Measurements from ENCODE around the gene PKD1L1. TPM values are rescaled to one million over a fixed set of nuclear protein-coding genes. Genes with fewer than 3 reads are reported as not detected.

Gene PKD1L1
- total RNA-seq, 1 donor: under 0.01 TPM

DNA sequence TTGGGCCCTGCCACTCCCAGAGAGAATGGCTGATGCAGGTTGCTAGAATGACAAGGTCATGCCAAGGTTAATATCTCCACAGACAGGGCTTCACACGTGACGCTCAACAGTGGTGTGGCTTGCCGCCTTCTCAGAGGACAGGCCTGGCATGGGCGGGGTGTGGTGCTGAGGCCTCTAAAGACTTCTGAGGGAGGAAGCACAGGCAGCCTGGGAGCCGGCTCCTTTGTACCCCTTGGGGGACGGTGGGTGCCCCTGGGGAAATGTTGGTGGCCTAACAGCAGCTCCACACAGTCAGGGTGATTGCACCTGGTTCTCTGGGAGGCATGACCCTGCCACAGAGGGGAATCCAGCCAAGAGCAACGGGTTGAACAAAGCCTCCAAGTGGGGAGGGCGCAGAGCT is 115.1 kb downstream of the PKD1L1 start:
- DNase-seq (ENCODE audit: low read depth in 2 of 3, low spot score in 2 of 3): no peak

- DNase-seq (ENCODE audit: low read depth in 2 of 3, low spot score in 2 of 3): no peak
Measured at GRCh38 chr7:47832105-47832715, 116.1 kb downstream of the PKD1L1 start.

DNA sequence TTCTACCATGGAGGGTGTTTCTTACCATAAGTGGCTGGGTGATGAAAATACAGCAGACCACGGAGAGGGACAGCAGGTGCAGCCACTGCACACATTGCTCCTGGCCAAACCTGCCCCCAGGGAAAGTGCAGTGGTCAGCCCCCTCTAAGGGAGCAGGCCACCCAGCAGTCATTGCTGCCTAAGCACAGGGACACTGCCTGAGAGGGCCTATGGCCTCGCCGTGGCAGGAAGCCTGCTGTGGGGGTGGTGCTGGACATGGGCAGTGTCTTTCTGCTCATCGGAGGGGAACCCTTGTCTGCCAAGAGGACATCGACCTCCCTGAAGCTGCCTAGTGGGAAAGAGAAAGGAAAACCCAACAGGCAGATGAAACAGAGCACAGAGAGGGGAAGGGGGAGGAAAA is 118.3 kb downstream of the PKD1L1 start:
- no peak for DNase-seq (ENCODE audit: low read depth in 2 of 3, low spot score in 2 of 3)

DNA sequence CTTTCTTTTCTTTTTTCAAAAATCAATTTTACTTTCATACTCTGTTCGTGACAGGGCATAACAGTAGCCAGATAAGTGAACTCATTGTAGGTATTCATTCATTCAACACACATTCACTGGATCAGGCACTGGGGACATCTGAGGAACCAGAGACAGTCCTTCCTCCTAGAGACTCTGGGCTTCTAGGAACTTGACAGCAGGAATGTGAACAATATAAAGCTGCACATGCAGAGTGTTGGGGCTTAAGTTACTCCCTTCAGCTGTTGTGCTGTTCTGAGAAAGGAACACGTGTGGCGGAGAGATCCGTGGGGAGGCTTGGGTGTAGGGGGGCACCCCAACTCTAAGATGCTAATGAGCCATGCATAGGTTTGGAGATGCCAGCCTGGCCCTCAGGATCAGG is 120.4 kb downstream of the PKD1L1 start:
- DNase-seq (ENCODE audit: low read depth in 2 of 3, low spot score in 2 of 3): no peak

DNA sequence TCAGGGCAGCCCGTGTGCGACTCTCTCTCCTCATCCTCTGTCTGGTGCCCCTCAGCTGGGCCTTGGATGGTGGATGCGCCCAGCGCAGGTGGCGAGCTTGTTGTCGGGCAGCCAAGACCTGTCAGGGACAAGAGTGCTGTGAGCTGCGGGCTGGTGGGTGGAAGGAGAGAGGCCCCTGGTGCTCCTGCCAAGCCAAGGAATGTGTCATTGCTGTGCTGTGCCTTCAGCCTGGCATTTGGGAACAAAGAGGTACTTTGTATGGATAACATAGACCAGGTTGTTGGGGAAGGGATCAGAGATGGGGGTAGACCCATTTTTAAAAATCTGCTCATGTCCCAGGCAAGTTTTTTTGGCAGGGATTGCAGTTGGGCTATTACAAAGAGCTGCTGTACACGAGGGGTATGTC is 120.9 kb downstream of the PKD1L1 start:
- DNase-seq (ENCODE audit: low read depth in 2 of 3, low spot score in 2 of 3): no peak

DNA sequence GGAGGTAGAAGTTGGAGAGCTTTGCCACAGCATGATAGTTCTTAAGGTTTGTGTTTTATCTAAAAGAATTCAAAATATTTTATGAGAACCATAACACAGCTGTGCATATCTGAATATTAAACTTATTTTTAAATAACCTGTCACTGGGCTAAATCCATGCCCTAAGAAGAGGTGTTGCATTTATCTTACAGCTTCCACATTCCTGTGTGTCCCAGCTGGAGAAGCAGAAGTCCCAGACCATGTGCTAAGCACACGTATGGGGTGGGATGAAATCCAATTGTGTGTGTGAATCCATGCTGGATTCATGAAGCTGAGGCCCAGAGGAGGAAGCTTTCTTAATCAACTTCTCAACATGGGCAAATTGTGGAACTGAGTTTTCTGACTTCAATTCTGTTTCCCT is 121.5 kb downstream of the PKD1L1 start:
- no peak for DNase-seq (ENCODE audit: low read depth in 2 of 3, low spot score in 2 of 3)

DNA sequence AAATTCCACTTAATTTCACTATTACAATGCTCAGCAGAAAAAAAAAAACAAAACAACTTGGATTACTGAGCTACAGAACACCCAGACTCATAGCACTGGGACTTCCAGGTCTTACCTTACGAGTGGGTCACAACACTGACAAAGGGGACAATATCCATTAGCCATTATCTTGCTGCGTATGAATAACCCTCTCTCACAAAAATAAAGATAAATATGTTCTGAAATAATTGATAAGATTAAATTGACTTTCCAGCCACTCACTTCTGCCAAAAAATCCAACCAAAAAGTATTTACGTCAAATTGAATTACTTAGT is 128.7 kb downstream of the PKD1L1 start:
- DNase-seq (ENCODE audit: low read depth in 2 of 3, low spot score in 2 of 3): no peak

GRCh38 chr7:47818796-47819606 is 129.3 kb downstream of the PKD1L1 start:
- peak in 2 of 3 donors; percentile 58 to 86 for DNase-seq (ENCODE audit: low read depth in 2 of 3, low spot score in 2 of 3)

GRCh38 chr7:47817917-47818316 is 130.3 kb downstream of the PKD1L1 start:
- DNase-seq (ENCODE audit: low read depth in 2 of 3, low spot score in 2 of 3): no peak

- no peak for DNase-seq (ENCODE audit: low read depth in 2 of 3, low spot score in 2 of 3)
Measured at GRCh38 chr7:47816647-47817046, 131.6 kb downstream of the PKD1L1 start.

DNA sequence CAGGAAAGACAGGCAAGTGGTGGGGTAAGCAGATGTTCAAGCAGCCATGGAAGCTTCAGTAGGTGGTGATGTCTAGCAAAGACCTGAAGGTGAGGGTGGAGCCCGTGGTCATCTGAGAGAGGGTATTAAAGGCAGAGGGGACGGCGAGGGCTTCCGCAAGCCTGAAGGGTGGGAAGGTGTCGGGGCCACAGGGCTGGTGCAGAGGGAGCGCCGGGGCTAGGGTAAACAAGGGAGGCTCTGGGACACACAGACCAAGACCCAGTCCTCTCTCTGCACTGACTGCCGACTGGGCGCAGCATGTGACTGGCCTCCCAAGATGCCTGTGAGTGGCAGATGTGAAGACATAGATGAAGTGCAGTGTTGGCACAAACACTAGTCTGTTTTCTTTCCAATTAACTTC is 132.4 kb downstream of the PKD1L1 start:
- DNase-seq (ENCODE audit: low read depth in 2 of 3, low spot score in 2 of 3): no peak

GRCh38 chr7:47814905-47815613 is 133.2 kb downstream of the PKD1L1 start:
- no peak for DNase-seq (ENCODE audit: low read depth in 2 of 3, low spot score in 2 of 3)

DNA sequence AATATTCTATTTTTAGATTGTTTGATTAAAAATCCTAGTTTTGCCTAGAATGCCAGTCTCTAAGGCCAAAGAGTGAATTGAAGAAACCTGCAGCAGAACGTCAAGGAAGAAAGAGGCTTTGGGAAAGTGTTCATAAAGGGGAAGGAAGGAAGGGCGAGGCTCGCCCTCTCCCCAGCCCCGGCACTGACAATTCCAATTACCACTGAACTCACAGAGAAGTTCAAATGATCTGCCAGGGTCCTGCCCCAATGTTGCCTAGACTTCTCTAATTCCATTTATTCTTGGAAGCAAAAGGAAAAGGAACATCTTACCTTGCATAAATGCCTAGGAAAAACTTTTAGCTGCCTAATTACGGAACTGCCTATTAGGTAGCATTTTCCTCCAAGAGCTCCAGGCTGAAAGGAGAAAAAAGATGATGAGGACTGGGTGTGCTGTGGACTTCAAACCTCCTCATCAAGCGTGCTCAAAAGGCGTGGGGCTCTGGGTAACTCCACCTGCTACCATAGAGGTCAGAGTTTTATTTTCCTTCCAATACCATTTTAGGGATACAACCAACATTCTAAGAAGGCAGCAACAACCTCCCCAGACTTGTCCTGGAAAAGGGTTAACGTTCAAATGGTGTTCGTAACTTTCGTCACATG is 134.5 kb downstream of the PKD1L1 start:
- no peak for DNase-seq (ENCODE audit: low read depth in 2 of 3, low spot score in 2 of 3)

DNA sequence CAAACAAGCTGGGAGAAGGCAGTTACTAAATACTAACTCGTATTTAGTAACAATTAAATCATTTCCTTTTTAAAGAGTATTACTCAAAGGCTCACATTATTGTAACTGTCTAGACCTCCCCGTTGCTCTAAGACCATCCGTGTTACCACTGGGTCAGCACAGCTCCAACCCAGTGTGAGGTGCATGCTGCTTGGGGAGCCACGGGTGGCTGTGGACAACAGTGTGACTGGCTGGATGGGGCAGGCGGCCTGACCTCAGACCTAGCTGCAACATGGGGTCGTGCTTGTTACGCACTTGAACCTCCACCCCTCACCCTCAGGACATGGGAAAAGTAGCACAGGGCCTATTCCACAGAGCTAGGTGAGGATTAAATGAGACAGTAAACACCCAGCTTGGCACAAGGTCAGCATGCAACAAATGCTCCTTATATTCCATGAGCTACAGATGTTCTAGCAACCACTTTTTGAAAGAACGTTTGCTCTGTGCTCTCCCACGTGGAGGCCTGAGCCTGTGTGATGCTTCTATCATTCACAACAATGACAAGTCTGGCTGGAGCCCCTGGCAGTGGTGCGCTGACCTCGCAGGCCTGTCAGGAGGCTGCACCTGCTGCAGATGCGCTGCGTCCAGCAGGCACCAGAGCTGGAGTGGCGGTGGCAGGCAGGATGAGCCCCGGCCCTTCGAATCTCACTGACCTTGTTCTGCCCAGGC is 135.7 kb downstream of the PKD1L1 start:
- DNase-seq (ENCODE audit: low read depth in 2 of 3, low spot score in 2 of 3): no peak

DNA sequence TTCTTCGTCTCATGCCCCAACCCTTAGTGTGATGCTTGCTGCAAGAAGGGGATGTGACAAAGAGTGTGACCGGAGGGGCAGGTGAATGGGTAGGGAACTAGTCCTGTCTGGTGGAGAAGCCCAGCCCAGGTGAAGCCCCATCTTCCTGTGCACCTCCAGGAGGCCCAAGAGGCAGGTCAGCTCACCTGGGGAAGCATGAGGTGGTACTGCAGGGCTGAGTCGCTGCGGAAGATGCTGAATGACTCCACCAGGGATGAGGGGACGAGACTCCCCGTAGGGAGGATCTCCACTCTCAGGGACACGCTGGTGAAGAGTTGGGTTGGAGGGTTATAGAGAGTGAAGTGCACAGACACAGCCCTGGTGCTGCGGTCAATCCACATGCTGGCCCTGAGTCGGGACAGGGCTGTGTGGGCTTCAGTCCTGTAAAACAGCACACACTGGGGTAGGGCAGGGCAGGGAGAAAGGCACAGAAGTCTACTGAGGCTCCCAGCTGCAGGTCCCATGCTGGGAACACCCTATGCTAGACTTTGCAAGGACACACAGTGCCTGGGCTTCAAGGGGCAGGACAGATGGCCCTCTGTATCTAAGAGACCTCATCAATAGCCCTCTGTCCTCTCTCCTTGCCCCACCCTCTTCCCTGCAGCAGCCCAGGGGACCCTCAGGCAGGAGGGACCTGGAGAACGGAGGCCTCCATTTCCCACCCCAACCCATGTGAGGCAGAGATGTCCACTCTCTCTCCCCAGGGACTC is 136.5 kb downstream of the PKD1L1 start:
- no peak for DNase-seq (ENCODE audit: low read depth in 2 of 3, low spot score in 2 of 3)

DNA sequence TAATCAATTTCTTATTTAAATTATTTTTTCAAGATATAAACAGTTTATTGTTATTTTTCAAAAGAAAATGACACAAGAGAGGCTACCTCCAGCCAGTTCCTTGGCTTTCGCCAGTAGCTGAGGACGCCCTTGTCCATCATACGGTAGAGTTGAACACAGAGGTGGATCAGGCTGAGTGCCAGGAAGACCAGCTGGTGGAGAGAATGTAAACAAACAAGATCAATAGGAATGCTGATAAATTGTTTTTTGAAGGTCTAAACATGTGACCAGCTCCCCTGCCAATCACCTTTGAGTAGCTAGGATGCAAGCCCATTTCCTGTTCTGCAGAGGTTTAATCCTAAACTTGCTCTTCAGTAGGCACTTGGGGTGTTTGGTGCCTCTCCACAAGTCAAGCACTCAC is 138.9 kb downstream of the PKD1L1 start:
- no peak for DNase-seq (ENCODE audit: low read depth in 2 of 3, low spot score in 2 of 3)

DNA sequence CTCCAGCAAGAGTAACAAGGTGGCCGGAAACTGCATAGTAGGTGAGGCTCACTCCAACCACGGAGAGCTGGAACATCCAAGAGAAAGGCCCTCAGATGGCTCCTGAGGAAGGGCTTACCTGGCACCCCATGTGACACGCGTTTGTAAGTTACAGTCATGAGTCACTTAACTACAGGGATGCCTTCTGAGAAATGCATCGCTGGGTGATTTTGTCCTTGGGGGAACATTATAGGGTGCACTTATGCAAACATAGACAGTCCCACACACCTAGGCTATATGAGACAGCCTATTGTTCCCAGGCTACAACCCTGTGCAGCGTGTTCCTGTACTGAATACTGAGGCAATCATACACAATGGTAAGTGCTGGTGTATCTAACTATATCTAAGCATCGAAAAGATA is 139.9 kb downstream of the PKD1L1 start:
- no peak for DNase-seq (ENCODE audit: low read depth in 2 of 3, low spot score in 2 of 3)

DNA sequence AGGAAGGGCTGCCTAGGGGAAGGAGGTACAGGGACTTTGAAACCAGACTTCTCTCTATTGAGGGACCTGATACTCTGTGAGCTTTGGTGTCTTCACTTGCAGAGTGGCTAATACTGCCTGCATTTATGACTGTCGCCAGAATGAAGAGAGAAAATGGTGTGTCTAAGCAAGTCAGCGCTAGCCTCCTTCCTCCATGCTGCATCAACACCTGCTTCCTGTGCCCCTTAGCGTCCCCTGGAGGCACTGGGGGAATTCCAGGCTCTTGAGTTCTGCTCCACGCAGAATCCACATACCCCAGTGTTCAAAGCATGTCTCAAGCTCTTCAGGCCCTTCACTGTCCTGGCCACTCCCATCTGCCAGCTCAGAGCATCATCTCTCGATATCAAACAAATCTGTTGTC is 140.5 kb downstream of the PKD1L1 start:
- peak in 2 of 3 donors; percentile 42 to 73 for DNase-seq (ENCODE audit: low read depth in 2 of 3, low spot score in 2 of 3)

DNA sequence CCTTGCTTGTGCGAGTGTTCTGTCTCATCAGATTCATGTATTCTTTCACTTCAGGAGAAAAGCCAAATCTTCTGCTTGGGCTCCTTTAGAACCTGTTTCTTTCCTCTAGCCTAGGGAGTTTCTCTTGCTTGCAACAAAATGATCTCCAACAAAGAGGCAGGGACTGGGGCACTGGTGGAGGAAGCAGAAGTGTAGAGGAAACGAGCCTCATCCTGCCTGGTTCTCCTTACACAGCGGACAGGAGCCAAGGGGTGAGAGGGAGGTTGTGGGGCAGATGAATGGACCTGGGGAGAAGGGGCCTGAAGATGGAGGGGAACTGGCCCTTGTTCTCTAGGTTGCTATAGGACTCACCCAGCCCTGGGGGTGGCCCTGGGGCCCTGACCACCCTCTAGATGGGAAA is 141.1 kb downstream of the PKD1L1 start:
- peak in 1 of 3 donors; percentile 21 for DNase-seq (ENCODE audit: low read depth in 2 of 3, low spot score in 2 of 3)

- no peak for DNase-seq (ENCODE audit: low read depth in 2 of 3, low spot score in 2 of 3)
Measured at GRCh38 chr7:47806701-47807103, 141.6 kb downstream of the PKD1L1 start.
